Lower leg skin (tissue), 4 donors: ENCODE measurements around the gene PRKCSH. TPM values are rescaled to one million over a fixed set of nuclear protein-coding genes. Genes with fewer than 3 reads are reported as not detected.
A peak's percentile ranks its signal among the peaks of the same experiment; 100 is the strongest.

Experiments used
- DNase-seq, 2 donors: peaks; one replicate each; pipeline ENCODE4 v3.0.0-alpha.2; 2019; ENCODE audit warnings: low spot score in 2 of 2
- H3K4me3 ChIP-seq: fragments of 200-600 bp; sonication (generic); 2 replicates; pipeline ENCODE4 v1.5.1; 2017; ENCODE audit warnings: mild to moderate bottlenecking, low read depth; ENCODE audit not compliant: poor library complexity, severe bottlenecking
- CTCF ChIP-seq, 3 donors: fragments of 450-650 bp; IDR thresholded peaks; one replicate each; pipeline ENCODE4 v1.5.1; 2016; ENCODE audit warnings: antibody characterized with exemption in 3 of 3, mild to moderate bottlenecking in 3 of 3, moderate library complexity in 2 of 3
- POLR2A ChIP-seq, 2 donors: fragments of 450-650 bp; IDR thresholded peaks; one replicate each; pipeline ENCODE4 v1.6.1; 2016 to 2017; ENCODE audit warnings: antibody characterized with exemption in 2 of 2, mild to moderate bottlenecking in 1 of 2, moderate library complexity in 1 of 2
- WGBS, 2 donors: methylation state at CpG; one replicate each; pipeline ENCODE4 v1.1.5; 2018; 5-methylcytosine and 5-hydroxymethylcytosine counted together
- intact Hi-C: fragments of 100-400 bp; cut with DNase I; formaldehyde crosslinking; loops from one replicate; pipeline ENCODE4 v1.15.0; 2023; ENCODE audit warnings: low total_unique reads
- total RNA-seq, 4 donors: library from RNA; depleted of rRNA; stranded (reverse); fragments of >200 nt; gene quantifications; one replicate each; pipeline ENCODE4 v1.1.0, GENCODE V29; 2016

The PRKCSH gene
- total RNA-seq, 4 donors from 2014 or later: 121 to 189 (median 157) TPM

- intact Hi-C loops: loop anchor here (10.0 kb wide), 1 partner anchor 197 kb away; no protein-coding TSS in a partner anchor
- 10 to 24% methylated on average over 7 to 10 of the region's 50 CpGs for WGBS, 2 donors
- no peak for TF ChIP-seq POLR2A (IDR thresholded peaks at IDR 0.05)
- no peak for TF ChIP-seq CTCF (IDR thresholded peaks at IDR 0.05)
- peak; percentile 48 to 89 for DNase-seq
- no peak overlapping the region for H3K4me3 ChIP-seq
Measured at GRCh38 chr19:11481534-11482383, 46.3 kb downstream of the PRKCSH start.

DNA sequence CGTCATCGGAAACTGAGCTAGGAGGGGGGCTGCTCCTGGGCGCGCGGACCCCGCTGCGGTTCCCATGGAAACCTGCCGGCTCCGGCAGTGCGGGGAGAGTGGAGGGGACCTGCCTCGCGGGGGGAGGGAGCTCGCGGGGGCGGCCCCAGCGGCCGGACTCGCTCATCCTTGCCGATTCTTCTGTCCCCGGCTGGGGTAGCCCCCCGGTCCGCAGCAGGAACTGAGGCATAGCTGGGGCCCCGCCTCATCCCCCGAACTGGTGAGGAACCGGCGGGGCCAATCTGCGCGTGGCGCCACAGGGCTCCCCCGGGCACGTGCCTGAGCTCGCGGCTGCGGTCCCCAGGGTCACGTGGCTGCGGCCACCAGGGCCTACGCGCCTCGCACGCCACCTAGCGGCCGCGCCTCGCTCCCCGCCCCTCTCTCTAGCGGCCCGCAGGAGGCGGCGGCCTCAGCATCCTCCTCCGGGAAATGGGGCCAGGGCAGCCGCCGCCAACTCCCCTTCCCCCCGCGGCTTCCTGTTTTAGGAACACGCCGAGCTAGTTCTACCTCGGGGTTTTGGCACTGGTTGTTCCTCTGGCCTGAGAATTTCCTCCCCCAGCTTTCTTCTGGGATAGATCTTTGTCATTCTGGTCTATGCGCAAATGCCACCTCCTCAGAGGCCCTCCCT lies 47.1 kb downstream of the PRKCSH start:
- 1 to 2% methylated on average over 34 to 47 of the region's 58 CpGs for WGBS, 2 donors

DNA sequence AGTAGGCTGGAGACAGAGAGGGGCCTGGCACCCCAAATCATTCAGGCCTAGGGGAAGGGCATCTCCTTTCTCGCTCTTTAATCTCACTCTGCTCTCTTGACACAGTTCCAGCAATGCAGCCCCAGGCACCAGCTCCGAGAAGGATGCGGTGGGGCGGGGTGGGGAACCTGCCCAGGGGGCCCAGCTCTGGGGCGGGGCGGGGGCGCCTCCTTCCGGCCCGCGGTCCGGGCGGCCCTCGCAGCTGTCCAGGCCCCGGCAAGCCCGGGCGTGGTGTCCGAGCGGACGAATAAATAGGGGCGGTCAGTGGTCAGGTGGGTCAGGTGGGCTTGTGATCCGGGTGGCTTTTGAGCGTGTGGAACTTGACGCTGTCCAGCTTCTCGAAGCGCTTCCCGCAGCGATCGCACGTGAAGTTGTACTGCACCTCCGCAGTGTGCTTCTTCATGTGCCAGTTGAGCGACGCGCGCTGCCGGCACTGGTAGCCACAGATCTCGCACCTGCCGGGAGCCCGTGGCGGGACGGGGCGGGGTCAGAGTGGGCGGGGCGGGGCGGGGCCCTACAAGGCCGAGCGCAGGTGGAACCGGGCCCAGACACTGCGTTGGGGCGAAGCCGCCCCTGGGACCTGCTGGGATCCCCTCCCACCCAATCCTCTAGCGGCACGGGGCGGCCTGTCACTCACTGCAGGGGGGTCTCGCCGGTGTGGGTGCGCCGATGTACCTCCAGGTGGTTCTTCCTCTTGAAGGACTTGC lies 48.1 kb downstream of the PRKCSH start:
- H3K4me3 ChIP-seq: no peak overlapping the region
- WGBS, 2 donors: 71% methylated on average over 29 to 33 of the region's 57 CpGs
- no peak for TF ChIP-seq CTCF (IDR thresholded peaks at IDR 0.05)
- TF ChIP-seq POLR2A (IDR thresholded peaks at IDR 0.05): no peak
- DNase-seq: no peak
- intact Hi-C loops: loop anchor here (10.0 kb wide), 1 partner anchor 199 kb away; no protein-coding TSS in a partner anchor

More for the DNA sequence above, 47.1 kb downstream of the PRKCSH start:
- DNase-seq: peak; percentile 71 to 96
- H3K4me3 ChIP-seq: no peak overlapping the region
- intact Hi-C loops: loop anchor here (10.0 kb wide), 1 partner anchor 198 kb away; no protein-coding TSS in a partner anchor
- TF ChIP-seq POLR2A (IDR thresholded peaks at IDR 0.05): no peak
- peak in 1 of 3 donors; percentile 56 for TF ChIP-seq CTCF (IDR thresholded peaks at IDR 0.05)

DNA sequence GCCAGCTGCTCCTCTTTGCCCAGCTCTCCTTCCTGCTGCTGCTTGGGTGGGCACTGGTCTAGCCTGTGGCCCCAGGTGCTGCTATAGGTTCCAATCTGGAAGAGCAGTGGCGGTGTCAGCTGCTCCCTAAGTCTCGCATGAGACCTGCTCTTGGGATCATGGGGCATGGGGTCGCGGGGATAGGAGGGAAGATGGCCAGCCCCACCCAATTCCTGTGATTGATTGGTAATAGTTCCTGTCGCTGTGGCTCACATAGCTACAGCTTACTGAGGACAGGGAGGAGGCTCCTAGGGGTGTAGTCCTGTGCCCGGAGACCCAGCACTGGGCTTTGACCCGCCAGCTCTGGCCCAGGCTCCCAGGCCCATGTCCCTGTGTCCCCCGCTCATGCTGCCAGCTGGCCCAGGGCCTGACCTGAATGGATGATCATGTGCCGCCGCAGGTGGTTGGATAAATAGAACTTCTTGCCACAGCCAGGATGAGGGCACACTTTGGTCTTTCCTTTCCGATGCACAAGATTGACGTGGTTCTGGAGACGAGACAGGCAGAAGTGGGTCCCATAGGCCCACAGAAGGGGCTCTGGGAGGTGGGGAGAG lies 49.9 kb downstream of the PRKCSH start:
- DNase-seq: no peak
- intact Hi-C loops: loop anchor here (10.0 kb wide), 1 partner anchor 201 kb away; no protein-coding TSS in a partner anchor

More for the DNA sequence above, 49.9 kb downstream of the PRKCSH start:
- no peak for TF ChIP-seq CTCF (IDR thresholded peaks at IDR 0.05)
- 92 to 93% methylated on average over 13 of the region's 13 CpGs for WGBS, 2 donors
- no peak overlapping the region for H3K4me3 ChIP-seq
